ENCODE results near the gene TMEM135.
"Not testable (repeated sequence)": the region's sequence is repeated elsewhere in the genome, so short reads cannot be mapped to it uniquely, and the experiment has no call there.

TMEM135 gene

GRCh38 chr11:87149782-87150181, 112.0 kb downstream of the TMEM135 start:
- not testable (repeated sequence) for H3K9ac ChIP-seq (ENCODE audit: low read depth, low read length); H3K4me1 ChIP-seq (ENCODE audit: control insufficient read depth, insufficient read depth, low read length); H3K9me3 ChIP-seq (replicated peaks; ENCODE audit: low read length); H3K27me3 ChIP-seq (ENCODE audit: control insufficient read depth, insufficient read depth, low read length); H3K36me3 ChIP-seq (ENCODE audit: insufficient read depth, low read length); H3K4me2 ChIP-seq (ENCODE audit: low read length); H3K4me3 ChIP-seq (ENCODE audit: low read length)

- Histone ChIP-seq H3K9me3 (replicated peaks; ENCODE audit: low read length) (no peaks in the 10 kb centered on the region), H3K4me2 (ENCODE audit: low read length) (no peak overlapping the region), H3K36me3 (ENCODE audit: insufficient read depth, low read length) (no peaks in the 10 kb centered on the region), H3K9ac (ENCODE audit: low read depth, low read length) (no peak overlapping the region), H3K4me3 (ENCODE audit: low read length) (no peak overlapping the region), H3K27me3 (ENCODE audit: control insufficient read depth, insufficient read depth, low read length) (no peaks in the 10 kb centered on the region), H3K4me1 (ENCODE audit: control insufficient read depth, insufficient read depth, low read length) (peaks cover 6% of the 10 kb centered on the region)
Measured at GRCh38 chr11:87150936-87151335, 113.2 kb downstream of the TMEM135 start.

GRCh38 chr11:87154246-87154645, 116.5 kb downstream of the TMEM135 start:
- Histone ChIP-seq H3K4me3 (ENCODE audit: low read length) (no peak overlapping the region), H3K9me3 (replicated peaks; ENCODE audit: low read length) (no peaks in the 10 kb centered on the region), H3K36me3 (ENCODE audit: insufficient read depth, low read length) (no peaks in the 10 kb centered on the region), H3K4me2 (ENCODE audit: low read length) (no peak overlapping the region), H3K4me1 (ENCODE audit: control insufficient read depth, insufficient read depth, low read length) (peaks cover 6% of the 10 kb centered on the region), H3K27me3 (ENCODE audit: control insufficient read depth, insufficient read depth, low read length) (no peaks in the 10 kb centered on the region), H3K9ac (ENCODE audit: low read depth, low read length) (no peak overlapping the region)

- no peak overlapping the region for H3K4me3 ChIP-seq (ENCODE audit: low read length)
- H3K4me2 ChIP-seq (ENCODE audit: low read length): no peak overlapping the region
- no peaks in the 10 kb centered on the region for H3K27me3 ChIP-seq (ENCODE audit: control insufficient read depth, insufficient read depth, low read length)
- H3K9ac ChIP-seq (ENCODE audit: low read depth, low read length): no peak overlapping the region
- H3K36me3 ChIP-seq (ENCODE audit: insufficient read depth, low read length): no peaks in the 10 kb centered on the region
- H3K9me3 ChIP-seq (replicated peaks; ENCODE audit: low read length): no peaks in the 10 kb centered on the region
- H3K4me1 ChIP-seq (ENCODE audit: control insufficient read depth, insufficient read depth, low read length): no peaks in the 10 kb centered on the region
Measured at GRCh38 chr11:87156970-87157369, 119.2 kb downstream of the TMEM135 start.

- not testable (repeated sequence) for H3K4me3 ChIP-seq (ENCODE audit: low read length); H3K9ac ChIP-seq (ENCODE audit: low read depth, low read length); H3K4me2 ChIP-seq (ENCODE audit: low read length); H3K36me3 ChIP-seq (ENCODE audit: insufficient read depth, low read length); H3K9me3 ChIP-seq (replicated peaks; ENCODE audit: low read length); H3K27me3 ChIP-seq (ENCODE audit: control insufficient read depth, insufficient read depth, low read length)
- peaks cover 12% of the 10 kb centered on the region for H3K4me1 ChIP-seq (ENCODE audit: control insufficient read depth, insufficient read depth, low read length)
Measured at GRCh38 chr11:87169076-87169475, 131.3 kb downstream of the TMEM135 start.

- Histone ChIP-seq H3K4me3 (ENCODE audit: low read length) (no peak overlapping the region), H3K4me2 (ENCODE audit: low read length) (peak overlapping the region; percentile 44), H3K9me3 (replicated peaks; ENCODE audit: low read length) (no peaks in the 10 kb centered on the region), H3K9ac (ENCODE audit: low read depth, low read length) (peak overlapping the region; percentile 16), H3K27me3 (ENCODE audit: control insufficient read depth, insufficient read depth, low read length) (no peaks in the 10 kb centered on the region), H3K36me3 (ENCODE audit: insufficient read depth, low read length) (no peaks in the 10 kb centered on the region), H3K4me1 (ENCODE audit: control insufficient read depth, insufficient read depth, low read length) (peaks cover 21% of the 10 kb centered on the region)
Measured at GRCh38 chr11:87173185-87174039, 135.7 kb downstream of the TMEM135 start.

GRCh38 chr11:87174870-87175269, 137.1 kb downstream of the TMEM135 start:
- Histone ChIP-seq H3K9ac (ENCODE audit: low read depth, low read length) (no peak overlapping the region), H3K27me3 (ENCODE audit: control insufficient read depth, insufficient read depth, low read length) (no peaks in the 10 kb centered on the region), H3K4me3 (ENCODE audit: low read length) (no peak overlapping the region), H3K4me1 (ENCODE audit: control insufficient read depth, insufficient read depth, low read length) (peaks cover 21% of the 10 kb centered on the region), H3K36me3 (ENCODE audit: insufficient read depth, low read length) (no peaks in the 10 kb centered on the region), H3K4me2 (ENCODE audit: low read length) (no peak overlapping the region), H3K9me3 (replicated peaks; ENCODE audit: low read length) (no peaks in the 10 kb centered on the region)

- Histone ChIP-seq H3K9me3 (replicated peaks; ENCODE audit: low read length) (no peaks in the 10 kb centered on the region), H3K4me1 (ENCODE audit: control insufficient read depth, insufficient read depth, low read length) (peaks cover 21% of the 10 kb centered on the region), H3K4me2 (ENCODE audit: low read length) (no peak overlapping the region), H3K4me3 (ENCODE audit: low read length) (no peak overlapping the region), H3K9ac (ENCODE audit: low read depth, low read length) (no peak overlapping the region), H3K36me3 (ENCODE audit: insufficient read depth, low read length) (no peaks in the 10 kb centered on the region), H3K27me3 (ENCODE audit: control insufficient read depth, insufficient read depth, low read length) (no peaks in the 10 kb centered on the region)
Measured at GRCh38 chr11:87176044-87176443, 138.3 kb downstream of the TMEM135 start.

- peaks cover 3% of the 10 kb centered on the region for H3K4me1 ChIP-seq (ENCODE audit: control insufficient read depth, insufficient read depth, low read length)
- H3K27me3 ChIP-seq (ENCODE audit: control insufficient read depth, insufficient read depth, low read length): no peaks in the 10 kb centered on the region
- H3K36me3 ChIP-seq (ENCODE audit: insufficient read depth, low read length): no peaks in the 10 kb centered on the region
Measured at GRCh38 chr11:87179621-87180020, 141.9 kb downstream of the TMEM135 start.

GRCh38 chr11:87180742-87181141, 143.0 kb downstream of the TMEM135 start:
- Histone ChIP-seq H3K4me2 (ENCODE audit: low read length) (no peak overlapping the region), H3K4me3 (ENCODE audit: low read length) (no peak overlapping the region), H3K4me1 (ENCODE audit: control insufficient read depth, insufficient read depth, low read length) (no peaks in the 10 kb centered on the region), H3K9me3 (replicated peaks; ENCODE audit: low read length) (no peaks in the 10 kb centered on the region), H3K36me3 (ENCODE audit: insufficient read depth, low read length) (no peaks in the 10 kb centered on the region), H3K27me3 (ENCODE audit: control insufficient read depth, insufficient read depth, low read length) (no peaks in the 10 kb centered on the region), H3K9ac (ENCODE audit: low read depth, low read length) (no peak overlapping the region)

More at GRCh38 chr11:87179621-87180020, 141.9 kb downstream of the TMEM135 start:
- H3K4me2 ChIP-seq (ENCODE audit: low read length): no peak overlapping the region
- H3K9me3 ChIP-seq (replicated peaks; ENCODE audit: low read length): no peaks in the 10 kb centered on the region
- H3K9ac ChIP-seq (ENCODE audit: low read depth, low read length): no peak overlapping the region
- H3K4me3 ChIP-seq (ENCODE audit: low read length): no peak overlapping the region

- Histone ChIP-seq H3K4me3 (ENCODE audit: low read length) (no peak overlapping the region), H3K27me3 (ENCODE audit: control insufficient read depth, insufficient read depth, low read length) (no peaks in the 10 kb centered on the region), H3K9me3 (replicated peaks; ENCODE audit: low read length) (no peaks in the 10 kb centered on the region), H3K9ac (ENCODE audit: low read depth, low read length) (no peak overlapping the region), H3K4me1 (ENCODE audit: control insufficient read depth, insufficient read depth, low read length) (no peaks in the 10 kb centered on the region), H3K4me2 (ENCODE audit: low read length) (no peak overlapping the region), H3K36me3 (ENCODE audit: insufficient read depth, low read length) (no peaks in the 10 kb centered on the region)
Measured at GRCh38 chr11:87181143-87181542, 143.4 kb downstream of the TMEM135 start.

- Histone ChIP-seq H3K27me3 (ENCODE audit: control insufficient read depth, insufficient read depth, low read length) (no peaks in the 10 kb centered on the region), H3K4me3 (ENCODE audit: low read length) (no peak overlapping the region), H3K9me3 (replicated peaks; ENCODE audit: low read length) (no peaks in the 10 kb centered on the region), H3K4me1 (ENCODE audit: control insufficient read depth, insufficient read depth, low read length) (no peaks in the 10 kb centered on the region), H3K36me3 (ENCODE audit: insufficient read depth, low read length) (no peaks in the 10 kb centered on the region), H3K4me2 (ENCODE audit: low read length) (no peak overlapping the region), H3K9ac (ENCODE audit: low read depth, low read length) (no peak overlapping the region)
Measured at GRCh38 chr11:87185228-87185627, 147.5 kb downstream of the TMEM135 start.
